ENCODE results near the gene RAD9A.
"Not testable (repeated sequence)": the region's sequence is repeated elsewhere in the genome, so short reads cannot be mapped to it uniquely, and the experiment has no call there.

RAD9A gene

DNA sequence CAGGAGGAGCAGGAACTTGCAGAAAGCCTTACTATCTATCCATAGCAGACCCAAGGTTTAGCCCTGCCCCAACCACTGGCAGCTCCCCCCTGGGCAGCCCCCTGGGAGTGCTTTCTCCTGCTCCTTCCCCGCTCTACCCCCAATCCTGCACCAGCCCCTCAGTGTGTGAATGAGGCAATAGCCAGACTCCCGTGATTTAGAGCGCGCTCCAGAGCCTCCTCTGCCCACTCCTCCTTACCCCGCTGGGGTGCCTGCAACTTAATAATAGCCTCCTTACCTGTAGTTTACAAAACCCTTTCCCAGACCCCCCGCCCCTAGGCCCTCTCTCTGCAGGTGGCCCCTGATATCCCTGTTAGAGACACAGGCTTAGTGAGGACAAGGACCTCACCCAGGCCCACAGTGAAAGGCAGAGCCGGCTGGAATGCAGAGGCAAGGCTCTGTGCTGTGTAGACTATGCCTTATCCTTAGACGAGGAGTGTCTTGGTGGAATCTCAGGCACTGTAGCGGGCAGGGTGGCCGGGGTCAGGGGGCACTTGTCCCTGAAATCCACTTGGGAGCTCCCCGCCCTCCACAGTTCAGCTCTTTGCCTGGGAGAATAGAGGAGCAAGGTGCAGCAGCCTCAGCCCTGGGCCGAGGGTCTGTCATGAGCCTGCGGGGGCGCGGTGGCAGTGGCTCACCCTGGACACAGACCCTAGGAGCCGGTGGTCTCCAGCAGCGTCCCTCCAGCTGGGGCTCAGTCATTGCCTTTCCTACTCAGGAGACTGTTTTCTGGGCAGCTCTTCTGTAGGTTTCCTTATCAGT, 19.4 kb downstream of the RAD9A start:
- FAIRE-seq, result no peak

DNA sequence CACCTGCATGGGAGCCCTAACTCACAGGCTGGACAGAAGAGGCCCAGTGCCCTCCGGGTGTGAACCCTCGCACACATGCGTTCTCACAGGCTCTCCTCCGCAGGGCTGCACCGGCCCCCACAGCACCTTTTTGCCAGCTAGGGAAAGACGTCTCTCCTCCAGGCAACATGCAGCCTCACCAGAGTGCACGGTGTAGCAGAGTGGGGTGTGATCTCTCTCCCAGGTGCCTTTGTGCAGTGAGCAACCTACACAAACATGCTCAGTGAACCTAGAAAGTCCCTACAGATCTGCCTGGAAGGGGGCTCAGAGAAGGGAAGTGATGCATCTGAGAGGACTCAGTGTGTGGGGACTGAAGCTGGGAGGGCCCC, 20.0 kb downstream of the RAD9A start:
- FAIRE-seq, result no peak

DNA sequence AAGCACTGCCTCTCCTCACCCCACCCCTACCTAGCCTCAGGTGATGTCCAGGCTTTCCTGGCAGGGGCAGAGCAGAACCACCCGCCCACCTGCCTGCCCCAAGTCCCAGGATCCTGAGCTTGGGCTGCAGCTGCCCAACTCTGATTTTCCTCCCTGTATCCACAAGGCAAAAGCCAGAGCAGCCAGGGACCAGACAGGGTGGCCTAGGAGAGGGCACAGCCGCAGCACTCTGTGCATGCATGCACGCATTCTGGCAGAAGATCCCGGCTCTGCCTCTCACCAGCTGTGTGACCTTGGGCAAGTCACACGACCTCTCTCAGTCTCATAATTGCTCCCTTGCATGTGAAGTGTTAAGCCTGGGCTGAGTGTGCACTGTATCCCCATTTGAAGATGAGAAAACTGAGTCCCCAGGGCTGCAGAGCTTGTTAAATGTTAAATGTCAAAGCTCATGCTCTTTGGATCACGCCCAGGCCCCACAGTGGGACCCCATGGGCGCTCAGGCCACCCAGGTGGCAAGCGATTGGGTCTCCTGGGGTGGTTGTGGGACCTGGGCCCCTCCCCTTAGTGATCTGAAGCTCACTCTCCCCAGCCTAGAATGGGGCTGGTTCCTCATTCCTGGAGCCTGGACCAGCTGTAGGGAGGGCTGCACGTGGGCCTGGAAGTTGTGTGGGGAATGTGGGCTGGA, 20.9 kb downstream of the RAD9A start:
- no peak for FAIRE-seq

DNA sequence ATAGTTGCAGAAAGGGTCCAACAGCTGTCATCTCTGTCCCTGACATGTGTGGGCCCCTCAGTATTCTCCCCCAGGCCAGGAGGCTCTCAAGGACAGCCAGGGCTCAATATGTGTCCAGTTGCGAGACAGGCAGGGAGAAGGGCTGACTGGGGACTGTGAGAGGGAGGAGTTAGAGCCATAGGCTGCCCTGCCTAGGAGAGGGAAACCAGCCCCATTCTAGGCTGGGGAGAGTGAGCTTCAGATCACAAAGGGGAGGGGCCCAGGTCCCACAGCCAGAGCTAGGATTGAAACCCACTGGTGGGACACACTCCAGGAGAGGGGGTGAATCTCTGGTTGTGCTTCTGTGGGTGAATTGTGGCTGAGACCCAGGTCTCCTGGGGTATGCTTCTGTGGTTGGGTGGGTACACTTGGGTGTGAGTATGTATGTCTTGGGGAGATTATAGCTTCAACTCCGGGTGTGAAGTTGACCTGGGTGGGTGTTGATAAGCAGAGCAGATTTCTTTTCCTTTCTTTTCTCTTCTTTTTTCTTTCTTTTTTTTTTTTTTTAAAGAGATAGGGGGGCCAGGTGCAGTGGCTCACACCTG, 21.6 kb downstream of the RAD9A start:
- no peak for FAIRE-seq

DNA sequence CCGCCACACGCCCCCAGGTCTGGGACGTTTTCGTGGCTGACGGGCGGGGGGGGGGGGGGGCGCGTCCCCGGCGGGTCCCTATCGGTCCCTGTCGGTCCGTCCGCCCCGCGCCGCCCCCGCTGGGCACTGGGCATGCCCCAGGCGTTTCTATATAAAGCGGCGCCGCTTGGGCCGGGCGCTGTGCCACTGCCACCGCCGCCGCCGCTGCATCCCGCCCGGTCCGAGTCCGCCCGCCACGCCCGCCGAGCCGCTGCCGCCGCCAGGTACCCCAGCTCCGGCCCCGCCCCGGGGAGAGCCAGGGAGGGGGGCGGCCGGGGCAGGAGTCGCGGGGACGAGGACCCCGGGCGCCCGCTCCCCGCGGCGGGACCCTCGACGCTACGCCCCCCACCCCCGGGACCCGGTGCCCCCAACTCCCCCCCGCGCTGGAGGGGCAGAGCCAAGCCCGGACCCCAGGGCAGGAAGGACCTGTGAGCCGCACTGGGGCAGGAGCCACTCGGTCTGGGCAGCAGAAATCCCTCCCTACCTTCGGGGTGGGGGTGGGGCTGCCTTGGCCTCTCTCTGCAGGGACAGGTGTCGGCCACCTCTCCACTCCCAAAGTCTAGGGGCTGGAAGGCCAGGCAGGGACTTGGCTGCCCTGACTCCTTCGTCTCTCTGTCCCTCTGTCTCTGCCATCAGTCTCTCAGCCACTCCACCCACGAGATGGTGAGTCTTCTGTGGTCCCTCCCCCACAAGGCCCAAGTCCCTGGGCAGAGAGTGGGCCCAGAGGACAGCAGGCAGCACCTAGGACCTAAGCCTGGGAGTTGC, 23.9 kb downstream of the RAD9A start, which contains the start of gene CARNS1:
CARNS1 (plus strand) TSS at position 178 of the 804 bp plus-strand sequence; CDS start at position 700, 522 bp downstream.
- FAIRE-seq, result no peak

DNA sequence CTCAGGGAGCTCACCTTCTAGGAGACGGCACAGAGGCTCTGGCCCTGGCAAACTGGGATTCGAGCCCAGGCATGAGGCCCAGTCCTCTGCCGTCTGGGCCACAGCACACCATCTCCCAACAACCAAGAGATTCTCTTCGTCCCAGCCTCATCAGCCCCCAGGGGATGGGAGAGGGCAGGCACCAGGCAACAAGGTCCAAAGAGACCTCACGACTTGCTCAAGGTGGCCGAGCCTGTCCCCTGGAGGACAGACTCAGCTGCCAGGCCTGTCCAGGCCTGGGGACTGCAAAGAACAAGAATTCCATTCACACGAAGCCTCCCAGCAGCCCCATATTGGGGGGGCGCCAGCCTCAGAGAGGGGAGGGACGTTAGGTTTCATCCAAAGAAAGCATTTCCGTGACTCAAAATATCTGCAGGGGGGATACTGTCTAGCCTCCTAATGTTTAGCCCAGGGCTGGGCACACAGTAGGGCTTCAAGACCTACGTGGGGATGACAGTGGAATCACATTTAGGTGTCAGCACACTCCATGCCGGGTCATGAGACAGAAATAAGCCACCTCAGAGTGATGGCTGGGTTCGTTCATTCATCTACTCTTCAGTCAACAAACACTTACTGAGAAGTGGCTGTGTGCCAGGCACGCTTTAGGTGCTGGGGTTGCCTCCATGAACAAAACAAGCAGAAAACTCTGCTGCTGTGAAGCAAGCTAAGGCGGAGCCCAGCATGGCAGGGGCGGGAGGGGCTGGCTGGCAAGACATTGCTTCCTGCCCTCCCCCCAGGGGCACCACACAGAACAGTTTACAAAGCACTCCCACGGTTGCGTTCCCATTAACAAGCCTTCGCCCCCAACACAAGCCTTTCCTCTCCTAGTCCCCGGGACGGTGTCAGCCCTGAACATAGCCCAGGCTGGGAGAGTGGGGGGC, 24.9 kb downstream of the RAD9A start:
- no peak for FAIRE-seq

DNA sequence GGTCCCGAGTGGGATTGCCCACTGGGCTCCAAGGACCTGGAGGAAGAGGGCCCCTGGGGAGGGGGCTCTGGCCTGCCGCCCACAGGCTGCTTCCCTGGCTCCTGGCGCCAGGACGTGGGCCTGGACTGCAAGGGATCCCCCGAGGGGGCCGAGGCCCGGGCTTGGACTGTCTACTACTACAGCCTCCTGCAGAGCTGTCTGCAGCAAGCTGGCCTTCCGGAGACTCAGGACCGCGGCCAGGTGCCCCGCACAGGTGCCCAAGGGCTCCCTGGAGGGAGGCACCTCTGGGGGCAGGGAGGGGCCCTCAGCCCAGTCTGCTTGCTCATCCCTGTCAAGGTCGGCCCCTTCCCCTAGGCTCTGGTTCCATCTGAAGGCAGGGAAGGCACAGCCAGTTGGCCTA, 25.6 kb downstream of the RAD9A start:
- no peak for FAIRE-seq

DNA sequence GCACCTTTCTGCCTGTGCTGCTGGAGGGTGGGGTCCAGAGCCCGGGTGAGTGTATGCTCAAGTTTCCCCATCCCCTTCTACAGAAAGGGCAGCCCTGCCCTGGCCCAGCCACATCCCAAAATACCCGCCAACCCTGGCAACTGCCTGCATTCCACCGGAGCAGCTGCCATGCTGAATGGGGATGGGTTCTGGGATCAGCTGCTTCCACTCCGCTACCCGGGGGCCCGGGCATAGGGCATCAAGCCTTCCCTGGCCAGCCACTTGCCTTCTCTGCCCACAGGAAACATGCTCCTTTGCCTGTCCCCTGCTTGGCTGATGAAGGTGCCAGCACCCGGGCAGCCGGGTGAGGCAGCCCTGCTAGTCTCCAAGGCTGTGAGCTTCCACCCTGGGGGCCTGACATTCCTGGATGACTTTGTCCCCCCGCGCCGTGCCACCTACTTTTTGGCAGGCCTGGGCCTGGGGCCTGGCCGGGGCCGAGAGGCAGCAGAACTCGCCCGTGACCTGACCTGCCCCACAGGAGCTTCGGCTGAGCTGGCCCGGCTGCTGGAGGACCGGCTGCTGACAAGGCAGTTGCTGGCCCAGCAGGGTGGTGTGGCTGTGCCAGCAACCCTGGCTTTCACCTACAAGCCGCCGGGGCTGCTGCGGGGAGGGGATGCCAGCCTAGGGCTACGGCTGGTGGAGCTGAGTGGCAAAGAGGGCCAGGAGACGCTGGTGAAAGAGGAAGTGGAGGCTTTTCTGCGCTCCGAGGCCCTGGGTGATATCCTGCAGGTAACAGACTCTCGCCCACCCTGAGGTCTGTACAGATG, 26.9 kb downstream of the RAD9A start:
- no peak for FAIRE-seq

DNA sequence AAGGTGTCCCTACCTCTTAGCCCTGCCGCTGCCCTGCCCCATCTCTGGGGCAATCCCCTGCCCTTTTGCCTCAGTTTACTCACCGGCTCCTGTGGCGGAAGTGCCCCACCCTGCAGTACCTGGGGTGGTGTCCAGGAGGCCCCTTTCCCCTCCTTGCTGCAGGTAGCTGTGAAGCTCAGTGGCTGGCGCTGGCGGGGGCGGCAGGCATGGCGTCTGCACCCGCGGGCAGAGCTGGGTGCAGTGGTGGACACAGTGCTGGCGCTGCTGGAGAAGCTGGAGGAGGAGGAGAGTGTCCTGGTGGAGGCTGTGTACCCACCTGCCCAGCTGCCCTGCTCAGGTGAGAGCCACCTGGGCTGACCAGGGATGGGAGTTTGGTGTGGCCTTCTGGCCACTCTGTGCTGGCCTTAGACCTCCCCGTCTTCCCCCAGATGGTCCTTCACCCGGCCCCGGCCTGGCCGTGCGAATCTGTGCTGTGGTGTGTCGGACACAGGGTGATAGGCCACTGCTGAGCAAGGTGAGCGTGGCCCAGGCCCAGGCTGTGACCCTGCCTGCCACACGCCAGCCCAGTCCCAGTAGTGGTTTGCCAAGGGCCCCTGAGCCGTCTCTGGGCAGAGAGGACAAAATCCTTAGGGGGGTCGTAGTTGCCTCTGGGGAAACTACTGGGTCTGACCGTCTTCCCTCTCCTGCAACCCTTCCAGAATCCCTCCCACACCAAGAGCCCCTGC, 27.7 kb downstream of the RAD9A start:
- no peak for FAIRE-seq

DNA sequence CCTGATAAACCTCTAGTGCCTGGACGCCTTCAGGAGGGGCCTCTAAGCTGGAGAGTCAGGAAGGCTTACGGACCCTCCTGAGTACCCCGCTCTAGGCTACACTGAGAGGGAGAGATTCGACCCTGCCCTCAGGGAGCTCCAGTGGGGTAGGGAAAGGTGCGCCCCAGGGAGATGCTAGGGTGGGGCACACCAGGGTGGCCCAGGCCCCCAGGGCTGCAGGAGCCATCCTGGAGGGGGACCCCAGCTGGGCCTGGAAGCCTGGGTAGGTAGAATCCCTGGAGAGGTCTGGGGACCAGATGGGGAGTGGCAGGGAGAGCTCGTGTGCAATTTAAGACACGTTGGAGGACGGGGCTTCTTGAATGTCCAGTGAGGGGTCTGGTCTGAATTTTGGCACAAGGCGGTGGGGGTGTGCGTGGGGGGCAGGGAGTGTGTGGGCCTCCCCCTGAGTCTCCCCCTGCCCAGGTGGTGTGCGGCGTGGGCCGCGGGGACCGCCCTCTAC, 28.4 kb downstream of the RAD9A start:
- FAIRE-seq, result no peak

DNA sequence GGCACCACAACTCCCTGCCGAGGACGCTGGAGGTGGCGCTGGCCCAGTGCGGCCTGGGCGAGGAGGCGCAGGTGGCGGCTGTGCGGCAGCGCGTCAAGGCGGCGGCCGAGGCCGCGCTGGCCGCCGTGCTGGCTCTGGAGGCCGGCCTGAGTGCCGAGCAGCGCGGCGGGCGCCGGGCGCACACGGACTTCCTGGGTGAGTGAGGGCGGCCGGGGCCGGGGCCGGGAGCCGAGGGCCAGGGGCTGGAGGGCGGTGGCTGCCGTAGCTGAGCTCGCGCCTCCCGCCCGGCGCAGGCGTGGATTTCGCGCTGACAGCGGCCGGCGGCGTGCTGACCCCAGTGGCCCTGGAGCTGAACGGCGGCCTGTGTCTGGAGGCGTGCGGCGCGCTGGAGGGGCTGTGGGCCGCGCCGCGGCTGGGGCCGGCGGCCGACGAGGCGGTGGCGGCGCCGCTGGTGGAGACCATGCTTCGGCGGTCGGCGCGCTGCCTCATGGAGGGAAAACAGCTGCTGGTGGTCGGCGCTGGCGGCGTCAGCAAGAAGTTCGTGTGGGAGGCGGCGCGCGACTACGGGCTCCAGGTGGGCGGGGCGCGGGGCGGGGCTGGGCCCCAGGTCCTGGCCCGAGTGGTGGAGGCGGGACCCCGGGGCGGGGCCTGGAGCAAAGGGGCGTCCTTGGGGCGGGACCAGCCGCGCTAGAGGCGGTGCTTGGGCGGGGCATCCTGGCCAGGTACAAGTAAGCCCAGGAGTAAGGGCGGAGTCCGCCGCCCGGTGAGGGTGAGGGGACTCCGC, 29.1 kb downstream of the RAD9A start:
- no peak for FAIRE-seq

DNA sequence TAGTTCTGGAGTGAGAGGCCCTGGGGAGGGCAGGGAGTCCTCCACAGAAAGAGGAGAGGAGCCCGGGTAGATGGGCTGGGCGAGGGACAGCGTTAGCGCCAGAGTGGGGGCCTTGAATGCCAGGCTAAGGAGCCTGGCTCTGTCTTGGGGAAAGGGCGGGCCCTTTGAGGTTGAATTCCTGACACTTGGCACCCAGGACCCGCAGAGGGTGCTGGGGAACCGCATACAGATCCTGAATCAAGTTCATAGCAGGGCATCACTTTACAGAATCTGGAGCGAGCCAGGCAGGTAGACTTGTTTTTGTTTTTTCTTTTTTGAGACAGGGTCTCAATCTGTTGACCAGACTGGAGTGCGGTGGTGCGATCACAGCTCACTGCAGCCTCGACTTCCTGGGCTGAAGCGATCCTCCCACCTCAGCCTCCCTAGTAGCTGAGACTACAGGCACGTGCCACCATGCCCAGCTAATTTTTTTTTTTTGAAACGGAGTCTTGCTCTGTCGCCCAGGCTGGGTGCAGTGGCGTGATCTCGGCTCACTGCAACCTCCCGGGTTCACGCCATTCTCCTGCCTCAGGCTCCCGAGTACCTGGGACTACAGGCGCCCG, 29.7 kb downstream of the RAD9A start:
- no peak for FAIRE-seq

DNA sequence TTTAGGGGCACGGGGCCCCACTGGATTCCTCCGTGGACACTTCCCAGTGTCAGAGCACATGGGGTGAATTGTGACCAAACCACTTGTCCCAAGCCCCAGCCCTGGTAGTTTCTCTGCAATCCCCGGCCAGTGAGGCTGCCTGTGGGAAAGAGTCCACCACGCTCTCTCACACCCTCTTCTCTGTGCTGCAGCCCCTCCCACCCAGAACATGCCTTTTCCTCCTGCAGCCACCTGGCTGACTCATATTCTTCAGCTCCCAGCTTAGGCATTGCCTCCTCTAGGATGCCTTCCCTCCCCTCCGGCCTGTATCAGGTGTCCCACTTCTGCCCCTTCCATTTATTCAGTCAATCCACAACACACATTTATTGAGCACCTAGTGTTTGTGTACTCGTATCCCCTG, 31.1 kb downstream of the RAD9A start:
- FAIRE-seq, result no peak

DNA sequence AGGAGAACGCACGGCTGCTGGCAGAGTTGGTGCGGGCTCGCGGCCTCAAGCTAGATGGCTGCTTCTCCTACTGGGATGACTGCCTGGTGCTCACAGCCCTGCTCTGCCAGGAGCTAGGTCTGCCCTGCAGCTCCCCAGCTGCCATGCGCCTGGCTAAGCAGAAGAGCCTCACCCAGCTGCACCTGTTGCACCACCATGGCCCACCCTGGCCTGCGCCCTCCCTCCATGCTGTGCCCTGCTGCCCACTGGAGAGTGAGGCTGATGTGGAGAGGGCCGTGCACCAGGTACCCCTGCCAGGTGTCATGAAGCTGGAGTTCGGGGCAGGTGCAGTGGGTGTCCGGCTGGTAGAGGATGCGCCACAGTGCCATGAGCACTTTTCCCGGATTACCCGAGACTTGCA, 31.7 kb downstream of the RAD9A start:
- FAIRE-seq, result no peak

DNA sequence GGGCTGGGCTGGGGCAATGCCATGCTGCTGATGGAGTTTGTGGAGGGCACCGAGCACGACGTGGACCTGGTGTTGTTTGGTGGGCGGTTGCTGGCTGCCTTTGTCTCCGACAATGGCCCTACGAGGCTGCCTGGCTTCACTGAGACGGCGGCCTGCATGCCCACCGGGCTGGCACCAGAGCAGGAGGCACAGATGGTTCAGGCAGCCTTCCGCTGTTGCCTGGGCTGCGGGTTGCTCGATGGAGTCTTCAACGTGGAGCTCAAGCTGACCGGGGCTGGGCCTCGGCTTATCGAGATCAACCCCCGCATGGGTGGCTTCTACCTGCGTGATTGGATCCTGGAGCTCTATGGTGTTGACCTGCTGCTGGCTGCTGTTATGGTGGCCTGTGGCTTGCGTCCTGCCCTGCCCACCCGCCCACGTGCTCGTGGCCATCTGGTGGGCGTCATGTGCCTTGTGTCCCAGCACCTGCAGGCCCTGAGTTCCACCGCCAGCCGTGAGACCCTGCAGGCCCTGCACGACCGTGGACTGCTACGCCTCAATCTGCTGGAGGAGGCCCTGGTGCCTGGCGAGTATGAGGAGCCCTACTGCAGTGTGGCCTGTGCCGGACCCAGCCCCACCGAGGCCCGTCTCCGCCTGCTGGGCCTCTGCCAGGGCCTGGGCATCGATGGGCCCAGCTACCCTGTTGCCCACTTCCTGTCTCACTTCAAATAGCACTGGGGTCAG, 32.3 kb downstream of the RAD9A start:
- no peak for FAIRE-seq

DNA sequence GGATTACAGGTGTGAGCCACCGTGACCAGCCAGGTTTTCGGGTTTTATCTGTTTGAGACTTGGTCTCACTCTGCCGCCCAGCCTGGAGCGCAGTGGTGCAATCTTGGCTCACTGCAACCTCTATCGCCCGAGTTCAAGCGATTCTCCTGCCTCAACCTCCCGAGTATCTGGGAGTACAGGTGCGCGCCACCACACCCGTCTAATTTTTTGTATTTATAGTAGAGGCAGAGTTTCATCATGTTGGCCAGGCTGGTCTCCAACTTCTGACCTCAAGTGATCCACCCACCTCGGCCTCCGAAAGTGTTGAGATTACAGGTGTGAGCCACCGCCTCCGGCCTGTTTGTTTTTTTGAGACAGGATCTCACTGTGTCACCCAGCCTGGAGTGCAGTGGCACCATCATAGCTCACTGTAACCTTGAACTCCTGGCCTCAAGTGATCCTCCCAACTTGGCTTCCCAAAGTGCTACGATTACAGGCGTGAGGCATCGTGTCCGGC, 35.6 kb downstream of the RAD9A start:
- FAIRE-seq, result not testable (repeated sequence)

DNA sequence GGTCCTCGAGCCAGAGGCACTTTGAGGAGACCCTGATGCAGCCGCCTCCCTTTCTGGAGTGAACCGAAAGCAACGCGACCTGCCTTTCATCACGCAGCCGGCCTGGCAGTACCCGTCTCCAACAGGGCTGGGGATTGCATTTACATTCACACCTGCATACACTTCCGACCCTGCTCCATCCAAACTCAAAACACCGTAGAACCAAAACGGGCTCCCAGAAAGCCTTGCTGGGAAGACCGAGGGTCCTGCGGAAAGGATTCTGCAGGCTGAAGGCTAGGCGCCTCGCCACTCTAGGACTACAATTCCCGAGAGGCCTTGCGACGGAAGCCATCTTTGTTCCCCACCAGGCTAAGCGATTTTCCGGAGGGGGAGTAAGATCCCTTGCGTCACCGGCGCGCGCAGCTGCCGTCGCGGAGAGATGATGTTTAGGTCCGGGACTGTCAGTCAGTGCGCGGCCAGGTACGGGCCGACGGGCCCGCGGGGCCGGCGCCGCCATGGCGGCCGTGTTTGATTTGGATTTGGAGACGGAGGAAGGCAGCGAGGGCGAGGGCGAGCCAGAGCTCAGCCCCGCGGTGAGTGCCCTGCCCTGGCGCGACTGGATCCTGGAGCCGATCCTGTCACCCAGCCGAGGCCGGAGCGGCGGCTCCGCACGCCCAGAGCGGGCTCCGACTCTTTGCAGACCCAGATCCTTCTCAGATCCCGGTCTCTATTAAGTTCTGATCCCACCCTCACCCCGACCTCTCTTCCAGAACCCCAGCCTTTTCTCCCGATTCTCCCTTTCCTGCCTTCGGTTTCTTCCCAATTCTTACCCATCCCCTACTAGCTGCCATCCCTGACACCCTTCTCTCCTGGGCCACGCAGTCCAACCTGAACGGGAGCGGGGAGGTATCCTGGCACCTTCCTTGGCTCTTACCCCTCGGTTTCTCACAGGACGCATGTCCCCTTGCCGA, 36.5 kb downstream of the RAD9A start, which contains the start of gene RPS6KB2:
RPS6KB2 (plus strand) TSS at position 443 of the 950 bp plus-strand sequence; CDS start at position 495, 52 bp downstream.
- FAIRE-seq, result no peak

All from colon (tissue), 2 donors.